ENCODE results near the gene ARHGAP31. TPM values are rescaled to one million over a fixed set of nuclear protein-coding genes. Genes with fewer than 3 reads are reported as not detected.

ARHGAP31 gene
- total and polyA plus RNA-seq, 12 donors = 10.6 to 71.1 (median 35.9) TPM

GRCh38 chr3:119313461-119313860 is 19.3 kb downstream of the ARHGAP31 start:
- Histone ChIP-seq H3K4me3 (no peak overlapping the region), H3K27me3 (no peaks in the 10 kb centered on the region), H3K27ac (no peak overlapping the region), H3K9me3 (no peaks in the 10 kb centered on the region), H3K36me3 (peaks cover 0 to 52% (median 0%) of the 10 kb centered on the region in 9 donors), H3K4me1 (peaks cover 0 to 92% (median 84%) of the 10 kb centered on the region in 9 donors)
- WGBS, 2 donors = 73 to 89% methylated on average over 3 of the region's 3 CpGs
- DNase-seq = no peak
- TF ChIP-seq CTCF (IDR thresholded peaks at IDR 0.05) = no peak
- no peak for ATAC-seq
- intact Hi-C loops (cut with DNase I) = no loop called here

- WGBS, 2 donors = 73 to 80% methylated on average over 1 of the region's 1 CpG
- no peak overlapping the region for H3K27ac ChIP-seq
- H3K9me3 ChIP-seq = no peaks in the 10 kb centered on the region
- H3K36me3 ChIP-seq = peaks cover 0 to 40% (median 0%) of the 10 kb centered on the region in 9 donors
- H3K4me3 ChIP-seq = no peak overlapping the region
- no peak for TF ChIP-seq CTCF (IDR thresholded peaks at IDR 0.05)
- ATAC-seq (peak in 1 of 8 donors; percentile 34), DNase-seq (no peak)
- intact Hi-C loops (cut with DNase I) = no loop called here
- H3K4me1 ChIP-seq = peaks cover 0 to 92% (median 78%) of the 10 kb centered on the region in 9 donors
- H3K27me3 ChIP-seq = no peaks in the 10 kb centered on the region
These were observed 20.6 kb downstream of the ARHGAP31 start for GRCh38 chr3:119314821-119315220.

- H3K27me3 ChIP-seq = no peaks in the 10 kb centered on the region
- WGBS, 2 donors = 74 to 76% methylated on average over 3 of the region's 3 CpGs
- no peak overlapping the region for H3K4me3 ChIP-seq
- H3K36me3 ChIP-seq = peaks cover 0 to 40% (median 0%) of the 10 kb centered on the region in 9 donors
- ATAC-seq (peak in 1 of 8 donors; percentile 8), DNase-seq (no peak)
- intact Hi-C loops (cut with DNase I) = no loop called here
- no peak for TF ChIP-seq CTCF (IDR thresholded peaks at IDR 0.05)
- H3K4me1 ChIP-seq = peaks cover 0 to 92% (median 76%) of the 10 kb centered on the region in 9 donors
- no peaks in the 10 kb centered on the region for H3K9me3 ChIP-seq
- no peak overlapping the region for H3K27ac ChIP-seq
These were observed 21.6 kb downstream of the ARHGAP31 start for GRCh38 chr3:119315600-119316312.

- no peak for TF ChIP-seq CTCF (IDR thresholded peaks at IDR 0.05)
- no peak overlapping the region for H3K4me3 ChIP-seq
- no peaks in the 10 kb centered on the region for H3K9me3 ChIP-seq
- no peaks in the 10 kb centered on the region for H3K27me3 ChIP-seq
- peaks cover 0 to 92% (median 76%) of the 10 kb centered on the region in 9 donors for H3K4me1 ChIP-seq
- no peak overlapping the region for H3K27ac ChIP-seq
- peaks cover 0 to 36% (median 0%) of the 10 kb centered on the region in 9 donors for H3K36me3 ChIP-seq
- ATAC-seq (peak in 3 of 8 donors; percentile 18 to 53 (median 36)), DNase-seq (no peak)
- intact Hi-C loops (cut with DNase I) = no loop called here
These were observed 22.1 kb downstream of the ARHGAP31 start for GRCh38 chr3:119316313-119316670.
